Right cardiac atrium (tissue), 5 donors: Measurements from ENCODE around the gene MEGF9. TPM values are rescaled to one million over a fixed set of nuclear protein-coding genes. Genes with fewer than 3 reads are reported as not detected.

ENCODE experiments used
- ATAC-seq, 2 donors: fragments of 200-7000 bp; cut with Tn5 transposase; one replicate each; pipeline versions ENCODE4 v1.8.0 to v1.9.1; 2020; ENCODE audit warnings: moderate library complexity in 2 of 2, mild to moderate bottlenecking in 1 of 2
- DNase-seq, 3 donors: peaks; one replicate each; pipeline ENCODE4 v3.0.0-alpha.2; 2020
- H3K27ac ChIP-seq: one replicate; pipeline ENCODE4 v1.5.1; 2013; ENCODE audit warnings: mild to moderate bottlenecking, low read length, control low read depth, moderate library complexity
- H3K27me3 ChIP-seq: one replicate; pipeline ENCODE4 v1.6.1; 2013; ENCODE audit not compliant: control insufficient read depth, insufficient read depth
- H3K4me1 ChIP-seq: one replicate; pipeline ENCODE4 v1.6.1; 2013; ENCODE audit warnings: low read length; ENCODE audit not compliant: control insufficient read depth, insufficient read depth
- H3K4me3 ChIP-seq: one replicate; pipeline ENCODE4 v1.5.1; 2013; ENCODE audit warnings: low read length, control low read depth
- H3K9me3 ChIP-seq: one replicate; pipeline ENCODE4 v1.6.1; 2013; ENCODE audit warnings: low read length; ENCODE audit not compliant: control insufficient read depth
- WGBS: extraction: QIAGEN DNeasy Blood & Tissue Kit; methylation state at CpG from one replicate; pipeline ENCODE4 v1.1.7; 2013; 5-methylcytosine and 5-hydroxymethylcytosine counted together
- intact Hi-C, 4 donors: fragments of 100-400 bp; cut with DNase I; formaldehyde crosslinking; loops; one replicate each; pipeline versions ENCODE4 v1.11.0 to v1.14.0; 2022 to 2023
- polyA plus RNA-seq: library from polyadenylated mRNA; stranded (reverse); fragments of 200-250 nt; gene quantifications from one replicate; pipeline ENCODE4 v1.2.3, GENCODE V29; 2013
- total RNA-seq, 4 donors: library from RNA; stranded (reverse); fragmentation: NEBNext Ultra II Directional; extraction: Animal tissue kit (Norgen Biotek cat#: 25700); gene quantifications; one replicate each; pipeline ENCODE4 v1.2.1, GENCODE V29; 2021
- donor health status: healthy with polysubstance abuse.
- donor health status: DM: no; HTN: yes; CAD: no.
- donor health status: DM: no; HTN: no; CAD: no.
- donor health status: DM: no; HTN: yes; CAD: no; lungs with severe emphysema.
- donor health status: DM: yes; HTN: yes; CAD: no.

MEGF9 gene
- total and polyA plus RNA-seq, 5 donors, result 6.2 to 15.1 (median 12.8) TPM

GRCh38 chr9:120730654-120731514 is 16.6 kb upstream of the MEGF9 start:
- Histone ChIP-seq H3K4me1 (peaks cover 4% of the 10 kb centered on the region), H3K4me3 (no peak overlapping the region), H3K9me3 (no peaks in the 10 kb centered on the region), H3K27ac (no peak overlapping the region), H3K27me3 (no peaks in the 10 kb centered on the region)
- DNase-seq (peak in 1 of 3 donors; percentile 71), ATAC-seq (peak; percentile 31 to 70)
- 64% methylated on average over 7 of the region's 7 CpGs for WGBS
- intact Hi-C loops, result no loop called here

- Histone ChIP-seq H3K9me3 (no peaks in the 10 kb centered on the region), H3K27ac (no peak overlapping the region), H3K4me1 (peaks cover 4% of the 10 kb centered on the region), H3K27me3 (no peaks in the 10 kb centered on the region), H3K4me3 (no peak overlapping the region)
- ATAC-seq (no peak), DNase-seq (no peak)
- WGBS, result 34% methylated on average over 5 of the region's 5 CpGs
- intact Hi-C loops, result no loop called here
These were observed 15.5 kb upstream of the MEGF9 start for GRCh38 chr9:120729791-120730241.

- WGBS, result 80% methylated on average over 2 of the region's 2 CpGs
- Histone ChIP-seq H3K4me1 (peaks cover 1% of the 10 kb centered on the region), H3K4me3 (no peak overlapping the region), H3K27ac (no peak overlapping the region), H3K9me3 (no peaks in the 10 kb centered on the region), H3K27me3 (no peaks in the 10 kb centered on the region)
- ATAC-seq (no peak), DNase-seq (no peak)
- intact Hi-C loops, result no loop called here
These were observed 12.2 kb upstream of the MEGF9 start for GRCh38 chr9:120726484-120726883.

- ATAC-seq, result no peak
These were observed 11.6 kb upstream of the MEGF9 start for GRCh38 chr9:120725907-120726306.

GRCh38 chr9:120724757-120725400 is 10.6 kb upstream of the MEGF9 start:
- H3K4me3 ChIP-seq, result no peak overlapping the region
- H3K27me3 ChIP-seq, result no peaks in the 10 kb centered on the region
- H3K4me1 ChIP-seq, result no peaks in the 10 kb centered on the region
- ATAC-seq, result no peak
- DNase-seq, result no peak
- H3K9me3 ChIP-seq, result no peaks in the 10 kb centered on the region
- 81% methylated on average over 1 of the region's 1 CpG for WGBS
- no peak overlapping the region for H3K27ac ChIP-seq
- intact Hi-C loops, result no loop called here

More at GRCh38 chr9:120725907-120726306, 11.6 kb upstream of the MEGF9 start:
- intact Hi-C loops, result no loop called here
- 52% methylated on average over 1 of the region's 1 CpG for WGBS
- Histone ChIP-seq H3K9me3 (no peaks in the 10 kb centered on the region), H3K4me3 (no peak overlapping the region), H3K27me3 (no peaks in the 10 kb centered on the region), H3K4me1 (peaks cover under 1% of the 10 kb centered on the region), H3K27ac (no peak overlapping the region)
- DNase-seq, result no peak

GRCh38 chr9:120723565-120723964 is 9.3 kb upstream of the MEGF9 start:
- Histone ChIP-seq H3K27me3 (no peaks in the 10 kb centered on the region), H3K9me3 (no peaks in the 10 kb centered on the region), H3K4me3 (no peak overlapping the region), H3K27ac (no peak overlapping the region), H3K4me1 (no peaks in the 10 kb centered on the region)
- intact Hi-C loops, result no loop called here
- 24% methylated on average over 3 of the region's 3 CpGs for WGBS
- no peak for DNase-seq
- peak in 1 of 2 donors; percentile 39 for ATAC-seq

GRCh38 chr9:120720404-120720803 is 6.1 kb upstream of the MEGF9 start:
- Histone ChIP-seq H3K27ac (no peak overlapping the region), H3K4me1 (no peaks in the 10 kb centered on the region), H3K9me3 (no peaks in the 10 kb centered on the region), H3K4me3 (no peak overlapping the region), H3K27me3 (no peaks in the 10 kb centered on the region)
- intact Hi-C loops, result no loop called here
- WGBS, result 97% methylated on average over 4 of the region's 4 CpGs
- ATAC-seq (no peak), DNase-seq (no peak)

- Histone ChIP-seq H3K9me3 (no peaks in the 10 kb centered on the region), H3K4me1 (no peaks in the 10 kb centered on the region), H3K27ac (no peak overlapping the region), H3K4me3 (no peak overlapping the region), H3K27me3 (no peaks in the 10 kb centered on the region)
- intact Hi-C loops, result no loop called here
- 58% methylated on average over 3 of the region's 3 CpGs for WGBS
- ATAC-seq, result no peak
- no peak for DNase-seq
These were observed 4.0 kb upstream of the MEGF9 start for GRCh38 chr9:120718316-120718715.

- Histone ChIP-seq H3K27me3 (no peaks in the 10 kb centered on the region), H3K9me3 (no peaks in the 10 kb centered on the region), H3K4me3 (no peak overlapping the region), H3K4me1 (no peaks in the 10 kb centered on the region), H3K27ac (no peak overlapping the region)
- intact Hi-C loops, result no loop called here
- DNase-seq, result no peak
- 90% methylated on average over 2 of the region's 2 CpGs for WGBS
- ATAC-seq, result no peak
These were observed 2.9 kb upstream of the MEGF9 start for GRCh38 chr9:120717176-120717575.

GRCh38 chr9:120716483-120716882 is 2.2 kb upstream of the MEGF9 start:
- ATAC-seq (no peak), DNase-seq (no peak)
- 84% methylated on average over 5 of the region's 5 CpGs for whole genome bisulfite sequencing
- H3K27me3 ChIP-seq, result no peaks in the 10 kb centered on the region
- H3K9me3 ChIP-seq, result no peaks in the 10 kb centered on the region
- H3K27ac ChIP-seq, result no peak overlapping the region
- intact Hi-C loops, result no loop called here
- H3K4me1 ChIP-seq, result no peaks in the 10 kb centered on the region
- no peak overlapping the region for H3K4me3 ChIP-seq

- Histone ChIP-seq H3K4me3 (no peak overlapping the region), H3K27me3 (no peaks in the 10 kb centered on the region), H3K27ac (no peak overlapping the region), H3K9me3 (no peaks in the 10 kb centered on the region), H3K4me1 (no peaks in the 10 kb centered on the region)
- intact Hi-C loops, result no loop called here
- DNase-seq, result peak; percentile 67 to 85 (median 84)
- 32% methylated on average over 14 of the region's 14 CpGs for WGBS
- peak; percentile 8 to 20 for ATAC-seq
These were observed 1.2 kb upstream of the MEGF9 start for GRCh38 chr9:120715389-120715924.
